Brain microvascular endothelial cell (primary cell): Measurements from ENCODE around the gene TMEM208.

Experiments used
- DNase-seq: peaks from one replicate; pipeline ENCODE4 v3.0.0-alpha.2; 2020
- H3K27ac ChIP-seq: fragments of 250-450 bp; sonication (Bioruptor Pico); 2 replicates; pipeline ENCODE4 v1.5.1; 2020; ENCODE audit warnings: mild to moderate bottlenecking, moderate library complexity
- H3K27me3 ChIP-seq: fragments of 250-450 bp; sonication (Bioruptor Pico); replicated peaks from 2 replicates; pipeline ENCODE4 v1.5.1; 2020; ENCODE audit warnings: mild to moderate bottlenecking
- H3K36me3 ChIP-seq: fragments of 250-450 bp; sonication (Bioruptor Pico); replicated peaks from 2 replicates; pipeline ENCODE4 v1.5.1; 2020; ENCODE audit warnings: mild to moderate bottlenecking
- H3K4me3 ChIP-seq: 2 replicates; pipeline ENCODE4 v1.5.1; 2011; ENCODE audit warnings: low read depth, mild to moderate bottlenecking, control low read depth, low read length, moderate library complexity
- CTCF ChIP-seq: IDR thresholded peaks from 2 replicates; pipeline ENCODE4 v1.5.1; 2011; ENCODE audit warnings: low read depth, mild to moderate bottlenecking, moderate library complexity, low read length, control low read depth, inconsistent platforms; ENCODE audit errors: missing control alignments
- in situ Hi-C: cut with HindIII; loops from 2 replicates; pipeline ENCODE4 v1.10.0; 2017; ENCODE audit warnings: low sequenced_read_pairs, low pct_ligation_motif_present

TMEM208 gene

GRCh38 chr16:67190448-67191399 is 36.2 kb upstream of the TMEM208 start:
- Histone ChIP-seq H3K27ac (no peak overlapping the region), H3K4me3 (no peak overlapping the region), H3K27me3 (no peaks in the 10 kb centered on the region), H3K36me3 (peaks cover 23% of the 10 kb centered on the region)
- in situ Hi-C loops: no loop called here
- TF ChIP-seq CTCF: no peak
- DNase-seq: no peak

- Histone ChIP-seq H3K27me3 (no peaks in the 10 kb centered on the region), H3K27ac (no peak overlapping the region), H3K4me3 (peak overlapping the region; percentile 40), H3K36me3 (peaks cover 31% of the 10 kb centered on the region)
- DNase-seq: no peak
- no peak for TF ChIP-seq CTCF
- in situ Hi-C loops: no loop called here
These were observed 35.4 kb upstream of the TMEM208 start for GRCh38 chr16:67191411-67191994.

- peak; percentile 79 for DNase-seq
- peak within 1 kb of the TSS; percentile 54 for H3K27ac ChIP-seq
- no peak for TF ChIP-seq CTCF
- no peaks in the 10 kb centered on the region for H3K27me3 ChIP-seq
- peak within 1 kb of the TSS; percentile 94 for H3K4me3 ChIP-seq
- H3K36me3 ChIP-seq: peaks cover 37% of the 10 kb centered on the region
- in situ Hi-C loops: no loop called here
These were observed 34.8 kb upstream of the TMEM208 start, which contains the start of gene E2F4 for GRCh38 chr16:67191995-67192681. Gene E2F4 (plus strand): TSS chr16:67192155. CDS start chr16:67192228, 73 bp downstream.

GRCh38 chr16:67192781-67193361 is 34.1 kb upstream of the TMEM208 start:
- Histone ChIP-seq H3K36me3 (peaks cover 45% of the 10 kb centered on the region), H3K27ac (peak overlapping the region; percentile 54), H3K4me3 (peak overlapping the region; percentile 94), H3K27me3 (no peaks in the 10 kb centered on the region)
- in situ Hi-C loops: no loop called here
- no peak for TF ChIP-seq CTCF
- no peak for DNase-seq

GRCh38 chr16:67193536-67193935 is 33.4 kb upstream of the TMEM208 start:
- in situ Hi-C loops: no loop called here
- TF ChIP-seq CTCF: no peak
- Histone ChIP-seq H3K27ac (no peak overlapping the region), H3K27me3 (no peaks in the 10 kb centered on the region), H3K36me3 (peaks cover 50% of the 10 kb centered on the region), H3K4me3 (no peak overlapping the region)
- DNase-seq: no peak
